HCEC 1CT (cell line): ENCODE measurements around the gene KBTBD4.
A peak's percentile ranks its signal among the peaks of the same experiment; 100 is the strongest.

Source experiments
- DNase-seq: peaks from one replicate; pipeline ENCODE4 v3.0.0-alpha.2; 2017

The KBTBD4 gene

DNA sequence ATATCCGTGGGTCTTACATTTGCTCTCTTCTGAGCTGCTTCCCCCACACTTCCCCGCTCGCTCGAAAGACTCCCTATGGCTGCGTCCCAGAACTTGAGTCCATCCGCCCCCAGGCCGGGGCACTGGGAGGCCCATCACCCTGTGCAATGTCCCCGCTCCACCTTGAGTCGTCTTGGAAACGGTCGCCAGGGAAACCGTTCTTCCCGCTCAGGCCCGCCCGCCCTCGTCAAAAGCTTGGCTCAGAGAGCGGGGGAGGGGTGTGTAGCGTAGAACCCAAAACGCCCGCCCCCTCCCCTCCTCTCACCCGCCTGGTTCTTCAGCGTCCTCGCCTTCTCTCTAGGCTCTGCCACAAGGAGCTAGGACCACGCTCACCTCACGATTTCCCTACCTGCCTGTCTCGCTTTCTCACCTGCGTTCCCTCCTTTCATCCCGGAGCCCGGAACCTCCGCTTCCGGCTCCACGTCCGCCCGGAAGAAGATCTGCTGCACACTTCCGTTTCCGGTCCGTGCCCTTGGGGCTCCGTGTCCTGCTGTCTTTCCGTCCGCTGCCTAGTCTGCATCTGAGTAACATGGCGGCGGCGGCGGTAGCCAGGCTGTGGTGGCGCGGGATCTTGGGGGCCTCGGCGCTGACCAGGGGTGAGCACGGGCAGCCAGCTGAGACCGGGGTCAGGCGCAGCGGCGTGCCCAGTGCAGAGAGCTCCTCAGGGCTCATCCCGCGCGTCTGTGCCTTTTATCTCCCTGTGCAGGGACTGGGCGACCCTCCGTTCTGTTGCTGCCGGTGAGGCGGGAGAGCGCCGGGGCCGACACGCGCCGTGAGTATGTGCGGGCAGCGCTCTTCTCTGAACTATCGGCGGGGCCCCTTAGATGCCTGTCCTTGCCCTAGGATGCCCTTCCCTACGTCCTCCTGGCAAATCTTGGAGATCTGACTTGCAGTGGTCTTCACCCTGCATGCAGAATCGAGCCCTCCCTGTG lies at the start of gene KBTBD4, which contains the start of gene NDUFS3:
KBTBD4 (minus strand) TSS at position 447 of the 971 bp plus-strand sequence; CDS start at position 428, 19 bp downstream.
NDUFS3 (plus strand) TSS at position 551 of the 971 bp plus-strand sequence; CDS start at position 569, 18 bp downstream.
- DNase-seq = peak; percentile 83

DNA sequence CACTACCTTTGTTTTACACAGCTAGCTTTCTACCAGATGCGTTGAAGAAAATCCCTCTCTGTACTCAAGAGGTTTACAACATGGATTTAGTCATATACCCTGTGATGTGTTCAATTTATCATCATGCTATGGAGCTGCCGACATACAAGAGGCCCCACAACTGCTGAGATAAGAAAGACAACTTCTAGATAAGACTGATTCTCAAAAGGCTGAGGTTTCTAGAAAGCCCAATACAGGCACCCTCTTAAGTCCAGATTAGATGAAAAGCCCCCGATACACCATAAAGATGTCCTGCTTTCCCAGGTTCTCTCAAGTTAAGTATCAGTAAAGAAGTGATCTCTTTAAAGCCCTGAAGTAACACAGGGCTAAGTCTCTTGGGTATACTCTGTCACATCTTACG lies 49.3 kb upstream of the KBTBD4 start:
- DNase-seq = no peak

DNA sequence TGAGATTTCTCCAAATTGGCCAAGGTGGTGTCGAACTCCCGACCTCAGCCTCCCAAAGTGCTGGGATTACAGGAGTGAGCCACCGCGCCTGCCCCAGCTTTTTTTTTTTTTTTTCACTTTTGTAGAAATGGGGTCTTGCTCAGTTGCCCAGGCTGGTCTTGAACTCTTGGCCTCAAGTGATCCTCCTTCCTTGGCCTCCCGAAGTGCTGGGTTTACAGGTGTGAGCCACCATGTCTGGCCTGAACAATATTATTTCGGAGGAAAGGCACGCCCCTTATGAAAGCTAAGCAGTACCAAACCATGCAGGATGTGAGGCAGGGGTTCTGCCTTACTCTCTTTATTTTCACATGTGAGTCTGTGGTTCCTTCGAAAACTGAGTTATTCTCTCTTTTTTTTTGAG lies 47.5 kb upstream of the KBTBD4 start:
- DNase-seq = no peak

DNA sequence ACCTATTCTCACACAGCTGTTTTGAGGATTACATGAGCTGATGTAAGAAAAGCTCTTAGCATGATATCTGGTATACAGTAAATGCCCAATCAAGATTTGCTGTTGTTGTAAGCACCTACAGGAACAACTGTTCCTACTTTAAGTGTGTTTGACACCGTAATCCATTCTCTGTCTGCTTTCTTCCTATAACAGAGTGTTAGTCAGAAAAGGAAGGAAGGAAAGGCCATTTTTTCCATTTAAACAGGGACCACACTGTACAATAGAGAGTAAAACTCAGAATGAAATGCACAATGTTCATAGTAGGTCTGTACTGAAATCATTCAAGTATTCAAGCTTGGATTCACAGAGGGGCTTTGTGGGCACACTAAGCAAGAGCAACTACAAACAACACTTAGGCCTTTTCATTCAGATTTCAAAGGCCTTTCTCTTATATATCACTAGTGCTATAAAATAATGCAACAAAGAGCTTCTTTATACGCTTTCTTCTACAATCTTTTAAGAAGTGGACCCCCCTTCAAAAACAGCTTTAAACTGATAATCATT lies 42.1 kb upstream of the KBTBD4 start:
- DNase-seq = no peak

DNA sequence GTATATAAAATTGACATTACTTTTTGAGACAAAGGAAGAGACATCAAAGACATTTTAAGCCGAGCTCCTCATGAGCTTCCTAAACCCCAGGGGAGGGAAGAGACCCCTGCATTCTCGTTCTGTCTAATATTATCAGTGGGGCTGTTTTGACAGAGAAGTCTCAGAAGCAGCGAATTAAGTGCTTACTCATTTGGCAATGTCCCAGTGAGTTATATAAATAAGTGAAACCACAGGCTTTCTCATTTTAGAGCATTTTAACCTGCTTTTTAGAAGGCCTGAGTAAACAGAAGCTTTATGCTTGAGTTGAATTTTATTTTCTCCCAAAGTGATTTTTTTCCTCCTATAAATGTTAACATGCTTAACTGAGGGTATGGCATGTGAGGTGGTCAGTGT lies 38.6 kb upstream of the KBTBD4 start:
- DNase-seq = peak; percentile 78

- peak; percentile 77 for DNase-seq
Measured at GRCh38 chr11:47616726-47617416, 38.1 kb upstream of the KBTBD4 start.

GRCh38 chr11:47615249-47615648 lies 36.5 kb upstream of the KBTBD4 start:
- DNase-seq = no peak

DNA sequence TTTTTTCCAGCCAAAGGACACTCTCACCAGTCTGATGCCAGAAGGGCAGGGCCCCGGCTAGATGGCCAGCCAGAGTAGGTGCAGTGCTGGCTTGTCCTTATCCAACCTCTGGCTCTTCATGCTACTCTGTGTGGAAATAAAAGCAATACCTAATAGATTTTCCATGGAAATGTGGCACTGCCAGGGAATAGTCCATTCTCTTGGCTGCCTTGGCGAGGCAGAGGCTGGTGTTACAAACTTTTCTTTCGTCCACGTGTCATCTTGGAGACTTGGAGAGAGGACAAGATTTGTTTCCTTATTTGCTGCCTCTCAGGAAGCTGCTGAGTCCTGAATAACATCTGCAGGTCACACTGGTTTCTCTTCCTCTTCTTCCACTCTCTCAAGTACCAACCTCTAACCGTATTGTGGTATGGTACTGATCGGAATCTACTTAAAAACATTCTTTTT lies 32.6 kb upstream of the KBTBD4 start:
- DNase-seq = no peak

DNA sequence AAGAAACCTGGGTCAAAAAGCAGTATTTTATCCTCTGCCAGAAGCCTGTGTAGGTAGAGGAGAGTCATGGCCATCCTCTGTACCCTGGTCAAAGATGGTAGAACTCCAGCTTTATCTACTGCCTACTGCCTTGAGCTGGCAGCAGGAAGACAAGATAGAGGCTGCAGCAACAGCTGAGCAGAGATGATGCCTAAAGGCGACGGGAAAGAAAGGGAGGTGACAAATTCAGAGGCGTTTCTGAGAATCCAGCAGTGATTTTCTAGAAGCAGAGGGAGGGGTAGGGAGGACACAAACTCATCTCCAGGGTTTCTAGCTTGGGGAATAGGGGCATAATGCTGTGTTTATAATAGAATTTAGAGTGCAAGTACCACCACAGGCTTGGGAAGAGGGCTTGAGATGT lies 30.9 kb upstream of the KBTBD4 start:
- DNase-seq = no peak

- DNase-seq = peak; percentile 89
Measured at GRCh38 chr11:47607380-47607779, 28.6 kb upstream of the KBTBD4 start.

- DNase-seq = no peak
Measured at GRCh38 chr11:47606731-47607130, 28.0 kb upstream of the KBTBD4 start.

DNA sequence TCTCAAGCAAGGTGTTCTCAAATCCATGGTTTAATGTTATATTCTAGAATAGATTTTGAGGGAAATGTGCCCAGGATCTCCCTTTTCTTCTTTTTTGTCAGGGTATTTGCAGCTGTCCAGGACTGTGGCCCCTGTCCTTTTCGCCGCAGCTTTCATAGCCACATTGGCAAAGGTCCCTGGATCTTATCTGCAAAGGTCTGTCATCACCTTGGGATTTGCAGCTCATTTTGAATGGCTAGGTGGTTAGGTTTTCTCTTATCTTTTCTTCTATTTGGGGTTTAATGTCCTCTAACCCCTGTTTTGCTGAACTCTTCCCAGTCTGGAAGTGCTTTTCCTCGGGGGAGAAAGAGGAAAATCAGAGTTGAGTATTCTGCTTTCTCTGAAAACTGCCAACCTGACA lies 27.2 kb upstream of the KBTBD4 start:
- DNase-seq = no peak

DNA sequence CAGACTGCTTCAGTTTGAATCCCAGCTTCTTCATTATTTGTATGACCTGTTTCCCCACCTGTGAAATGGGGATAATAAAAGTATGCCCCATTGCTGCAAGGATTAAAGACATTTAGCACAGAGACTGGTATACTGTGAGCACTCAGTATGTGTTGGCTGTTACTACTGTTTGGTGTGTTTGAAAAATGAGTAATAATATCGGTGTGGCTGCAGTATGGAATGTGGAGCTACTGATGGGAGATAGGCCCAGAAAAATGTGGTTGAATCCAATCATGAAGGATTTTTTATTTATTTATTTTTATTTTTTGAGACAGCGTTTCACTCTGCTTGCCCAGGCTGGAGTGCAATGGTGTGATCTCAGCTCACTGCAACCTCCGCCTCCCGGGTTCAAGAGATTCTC lies 24.5 kb upstream of the KBTBD4 start:
- no peak for DNase-seq

DNA sequence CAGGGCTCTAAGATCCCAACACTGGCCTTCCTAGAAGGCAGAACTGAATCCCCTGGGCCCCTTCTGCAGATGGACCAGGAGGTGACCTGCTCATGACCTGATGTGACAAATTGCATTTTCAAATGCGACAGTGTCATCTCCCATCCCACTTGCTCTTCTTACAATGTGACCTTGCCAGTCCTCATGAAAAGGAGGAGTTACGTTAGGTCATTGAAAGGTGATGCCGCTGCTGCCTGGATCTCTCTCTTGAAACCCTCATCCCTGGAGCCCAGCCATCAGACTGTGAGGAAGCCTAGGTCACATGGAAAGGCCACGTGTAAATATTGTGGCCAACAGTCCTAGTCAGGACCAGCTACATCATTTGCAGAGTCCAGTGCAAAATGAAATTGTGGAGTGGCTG lies 21.1 kb upstream of the KBTBD4 start:
- no peak for DNase-seq

DNA sequence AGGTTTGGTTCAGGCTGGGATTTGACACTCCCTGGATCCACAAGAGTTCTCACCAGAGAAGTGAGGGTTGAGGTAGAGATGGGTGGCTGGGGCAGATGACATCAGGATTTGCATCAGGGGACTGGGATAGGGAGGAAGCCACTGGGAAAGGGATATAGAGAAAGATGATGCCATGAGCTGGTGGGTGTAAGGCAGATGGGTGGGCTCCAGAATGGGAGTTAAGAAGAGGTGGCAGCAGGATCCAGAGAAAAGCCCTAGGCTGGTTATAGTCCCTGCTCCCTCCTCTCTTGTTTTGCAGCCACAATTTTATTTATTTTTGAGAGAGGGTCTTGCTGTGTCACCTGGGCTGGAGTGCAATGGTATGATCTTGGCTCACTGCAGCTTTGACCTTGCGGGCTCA lies 17.2 kb upstream of the KBTBD4 start:
- no peak for DNase-seq

- DNase-seq = no peak
Measured at GRCh38 chr11:47595029-47595428, 16.3 kb upstream of the KBTBD4 start.

DNA sequence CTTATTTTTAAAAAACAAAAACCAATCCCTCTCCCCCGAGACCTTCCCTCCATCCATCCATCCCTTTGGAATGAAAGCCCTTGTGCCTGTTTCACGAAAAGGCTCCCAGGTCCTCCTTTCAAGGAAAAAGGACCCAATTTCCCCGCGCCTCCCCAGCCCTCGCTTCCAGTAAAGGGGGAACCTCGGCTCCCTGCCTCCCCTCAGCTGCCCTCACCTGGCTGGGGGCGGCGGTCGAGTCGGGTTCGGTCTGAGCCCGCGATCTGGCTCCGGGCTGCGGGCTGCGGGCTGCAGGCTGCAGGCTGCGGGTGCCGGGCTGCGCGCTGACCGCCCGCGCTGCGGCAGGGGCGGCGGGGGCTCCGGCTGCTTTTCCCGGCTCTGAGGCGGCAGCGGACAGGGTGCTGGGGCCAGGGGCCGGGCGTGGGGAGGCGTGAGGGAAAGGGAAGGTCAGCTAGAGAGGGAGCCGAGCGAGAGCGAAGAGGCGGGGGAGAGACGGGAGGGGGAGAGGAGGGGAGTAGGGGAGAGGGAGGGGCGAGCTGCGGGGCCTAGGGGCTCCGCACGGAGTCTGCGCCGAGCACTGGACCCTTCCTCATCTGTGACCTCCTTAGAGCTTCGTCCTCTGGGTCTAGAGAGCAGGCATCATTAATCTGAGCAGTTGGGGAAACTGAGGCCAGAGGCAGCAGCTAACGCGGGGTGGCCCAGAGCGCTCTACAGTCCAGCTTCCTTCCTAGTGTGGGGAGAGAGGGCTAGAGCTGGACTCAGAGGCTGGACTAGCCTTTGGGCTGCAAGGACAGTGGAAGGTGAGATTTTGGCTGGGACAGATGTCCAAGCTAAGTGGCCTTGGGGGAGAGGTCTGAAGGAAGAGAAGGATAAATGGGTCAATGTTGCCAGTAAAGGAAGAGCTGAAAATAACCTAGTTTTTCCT lies 15.4 kb upstream of the KBTBD4 start, which contains the start of gene C1QTNF4:
C1QTNF4 (minus strand) TSS at position 478 of the 922 bp plus-strand sequence. CDS start 3,601 bp downstream, outside the sequence.
- no peak for DNase-seq

- no peak for DNase-seq
Measured at GRCh38 chr11:47593492-47593933, 14.7 kb upstream of the KBTBD4 start.

DNA sequence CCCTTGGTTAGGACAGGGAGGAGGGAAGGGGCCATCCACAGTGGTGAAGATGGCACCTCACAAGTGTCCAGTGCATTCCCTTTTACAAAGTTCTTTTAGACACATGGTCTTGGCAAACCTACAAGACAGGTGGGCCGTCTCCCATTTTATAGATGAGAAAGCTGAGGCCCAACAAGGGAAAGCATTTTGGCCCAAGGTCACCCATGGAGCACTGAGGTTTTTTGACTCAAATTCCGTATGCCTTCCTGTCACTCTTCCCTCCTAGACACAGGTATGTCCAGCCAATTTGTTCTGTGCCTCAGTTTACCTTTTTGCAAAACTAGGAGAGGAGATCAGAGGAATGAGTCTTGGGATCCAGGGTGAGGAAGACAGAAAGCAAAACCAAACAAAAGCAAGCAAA lies 14.2 kb upstream of the KBTBD4 start:
- no peak for DNase-seq

DNA sequence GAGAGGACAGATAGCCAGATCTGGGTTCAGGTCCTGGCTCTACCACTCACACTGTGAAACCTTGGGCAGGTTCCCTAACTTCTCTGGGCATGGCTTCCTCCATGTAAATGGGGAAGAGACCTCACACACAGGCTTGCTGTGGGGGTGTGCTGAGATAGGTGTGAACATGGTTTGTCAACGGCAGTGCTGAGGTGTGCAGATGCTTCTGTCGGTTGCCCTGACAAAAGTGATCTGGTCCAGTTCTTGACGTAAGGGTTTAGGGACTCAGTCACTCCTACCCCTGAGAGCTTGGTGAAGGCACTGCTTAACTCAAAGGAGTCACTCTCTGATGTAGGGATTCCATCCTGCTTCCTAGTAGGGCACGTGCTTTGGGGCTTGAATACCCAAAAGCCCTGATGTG lies 13.5 kb upstream of the KBTBD4 start:
- DNase-seq = no peak

GRCh38 chr11:47591764-47592163 lies 13.0 kb upstream of the KBTBD4 start:
- DNase-seq = no peak
